ENCODE measurements around the gene EN2. TPM values are rescaled to one million over a fixed set of nuclear protein-coding genes. Genes with fewer than 3 reads are reported as not detected.

EN2 gene
- total RNA-seq, 2 experiments from 2014 or later = not detected

DNA sequence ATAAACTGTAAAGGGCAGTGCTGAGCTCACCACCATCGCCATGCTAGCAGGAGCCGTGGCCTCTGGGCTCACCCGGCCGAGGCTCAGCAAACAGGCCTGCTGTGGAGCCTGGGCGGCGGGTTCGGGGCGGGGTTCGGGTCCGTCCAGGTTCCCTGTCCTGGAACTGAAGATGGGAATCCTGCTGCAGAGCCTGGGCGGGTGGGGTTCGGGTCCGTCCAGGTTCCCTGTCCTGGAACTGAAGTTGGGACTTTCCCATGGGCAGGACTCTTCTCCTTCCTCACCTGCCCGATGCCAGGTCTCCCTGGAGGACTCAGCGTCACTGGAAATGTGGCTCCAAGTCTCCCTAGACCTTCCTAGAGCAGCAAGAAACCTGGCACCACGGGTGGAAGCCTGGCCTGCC is 36.6 kb downstream of the EN2 start:
- H3K9me3 Mint-ChIP-seq = no peaks in the 10 kb centered on the region
- POLR2A ChIA-PET = no interaction called here
- DNase-seq = no peak
- H3K36me3 Mint-ChIP-seq (ENCODE audit: low read depth) = no peaks in the 10 kb centered on the region
- CTCF ChIA-PET = no interaction called here
- H3K27ac Mint-ChIP-seq = no peak overlapping the region
- H3K4me3 Mint-ChIP-seq = no peak overlapping the region
- peaks cover 21% of the 10 kb centered on the region for H3K4me1 Mint-ChIP-seq
- peaks cover 38% of the 10 kb centered on the region for H3K27me3 Mint-ChIP-seq

DNA sequence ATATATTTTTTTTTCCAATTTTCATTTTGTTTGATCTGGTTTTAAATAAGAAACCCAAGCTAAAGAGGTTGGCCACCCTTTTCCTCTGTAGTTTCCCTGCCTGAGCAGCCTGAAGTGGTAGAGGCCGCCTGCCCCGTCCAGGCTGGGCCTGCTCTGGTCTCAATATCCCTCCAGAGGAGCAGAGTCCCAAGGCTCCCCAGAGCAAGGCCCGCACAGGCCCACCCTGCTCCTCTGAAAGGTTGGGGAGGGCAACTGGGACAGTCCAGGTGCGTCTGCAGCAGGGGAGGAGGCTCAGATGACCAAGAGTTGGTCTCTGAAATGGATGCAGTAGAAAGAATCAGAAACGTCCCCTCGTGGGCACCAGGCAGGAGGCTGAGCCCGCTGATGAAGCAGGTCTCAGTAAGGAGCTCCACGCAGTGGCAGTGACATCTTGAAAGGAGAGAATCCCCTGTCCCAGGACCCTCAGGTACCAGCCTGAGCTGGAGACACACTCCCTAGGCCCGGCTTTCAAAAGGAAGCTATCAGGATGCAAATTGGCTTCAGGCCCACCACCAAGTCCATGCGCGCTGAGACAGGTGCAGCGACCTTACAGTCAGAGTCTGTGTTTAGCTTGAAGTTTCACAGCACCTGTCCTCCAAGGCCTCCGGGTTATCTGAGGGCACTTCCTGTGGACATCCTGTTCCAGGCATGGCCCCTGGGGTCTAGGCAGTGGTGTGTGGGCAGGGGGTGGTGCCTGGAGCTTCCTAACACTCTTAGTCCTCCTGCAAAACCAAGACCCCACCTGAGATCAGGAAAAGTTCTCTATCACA is 37.7 kb downstream of the EN2 start:
- Mint-ChIP-seq H3K4me3 (no peak overlapping the region), H3K9me3 (no peaks in the 10 kb centered on the region), H3K4me1 (peaks cover 16% of the 10 kb centered on the region), H3K27me3 (peaks cover 44% of the 10 kb centered on the region), H3K36me3 (ENCODE audit: low read depth) (no peaks in the 10 kb centered on the region), H3K27ac (no peak overlapping the region)
- DNase-seq = no peak
- ChIA-PET POLR2A (no interaction called here), CTCF (no interaction called here)

DNA sequence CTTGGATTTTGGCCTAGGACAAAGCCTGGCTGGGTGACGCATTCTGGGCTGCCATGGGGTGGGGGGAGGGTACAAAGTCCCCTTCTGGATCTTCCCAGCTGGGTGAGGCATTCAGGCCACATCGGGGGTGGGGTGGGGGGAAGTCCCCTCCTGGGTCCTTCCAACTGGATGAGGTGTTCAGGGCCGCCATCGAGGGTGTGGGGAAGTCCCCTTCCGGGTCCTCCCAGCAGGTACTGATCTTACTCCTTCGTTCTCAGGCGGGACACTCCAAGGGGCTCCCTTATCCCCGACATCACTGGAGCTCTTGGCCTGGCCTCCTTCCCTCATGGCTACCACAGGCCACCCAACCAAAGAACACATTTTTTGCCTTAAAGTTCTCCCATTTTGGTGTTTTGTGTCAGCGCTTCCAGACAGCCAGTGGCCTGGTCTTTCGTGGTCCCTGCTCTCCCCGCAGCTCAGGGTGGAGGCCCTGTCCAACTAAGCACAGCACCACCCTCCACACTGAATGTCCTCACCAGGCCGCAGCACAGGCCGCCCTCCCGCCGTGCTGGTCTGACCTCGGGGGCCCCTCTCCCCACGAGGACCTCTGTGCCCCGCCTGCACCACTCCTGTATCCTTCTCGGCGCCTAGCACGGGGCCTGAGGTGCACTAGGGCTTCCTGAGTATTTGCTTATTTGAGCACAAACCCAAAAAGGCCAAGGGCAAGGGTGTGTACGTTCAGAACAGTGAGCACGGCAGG is 38.5 kb downstream of the EN2 start:
- no peak for DNase-seq
- ChIA-PET CTCF (no interaction called here), POLR2A (no interaction called here)
- H3K4me3 Mint-ChIP-seq = no peak overlapping the region
- peaks cover 8% of the 10 kb centered on the region for H3K4me1 Mint-ChIP-seq
- no peaks in the 10 kb centered on the region for H3K36me3 Mint-ChIP-seq (ENCODE audit: low read depth)
- H3K27ac Mint-ChIP-seq = no peak overlapping the region
- H3K9me3 Mint-ChIP-seq = no peaks in the 10 kb centered on the region
- H3K27me3 Mint-ChIP-seq = peaks cover 47% of the 10 kb centered on the region

DNA sequence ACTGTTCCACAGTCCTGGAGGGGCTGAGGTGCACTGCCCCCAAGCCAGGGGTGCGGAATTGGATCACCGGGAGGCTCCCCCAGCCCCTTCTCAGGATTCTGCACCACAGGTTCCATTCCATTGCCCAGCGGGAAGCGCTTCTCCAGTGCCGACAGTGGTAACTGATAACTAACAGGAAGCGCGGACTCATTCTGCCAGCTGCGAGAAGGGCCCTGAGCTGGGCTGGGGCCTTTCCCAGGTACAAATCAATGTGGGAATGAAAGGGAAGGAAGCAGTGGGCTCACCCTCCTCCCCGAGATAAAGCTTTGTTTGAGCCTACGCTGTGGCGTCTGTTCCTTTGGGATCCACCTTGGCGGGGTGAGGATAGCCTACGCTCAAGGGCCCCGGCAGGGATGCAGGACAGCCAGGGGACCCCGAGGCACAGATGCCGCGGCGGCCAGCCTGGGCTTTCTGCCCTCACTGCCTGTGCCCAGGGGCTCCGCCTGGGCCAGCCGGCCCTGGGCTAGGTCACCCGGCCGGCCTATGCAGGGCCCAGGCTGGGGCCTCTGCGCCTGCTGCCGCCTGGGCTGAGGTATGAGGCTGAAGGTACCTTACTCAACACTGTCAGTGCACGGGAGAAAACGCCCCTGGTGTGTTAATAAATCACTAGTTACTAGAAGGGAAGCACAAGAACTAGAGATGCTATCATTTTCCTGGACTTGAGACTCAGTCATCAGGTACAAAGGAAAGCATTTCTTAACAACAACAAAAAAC is 39.4 kb downstream of the EN2 start:
- no peak for DNase-seq
- POLR2A ChIA-PET = no interaction called here
- Mint-ChIP-seq H3K27me3 (peaks cover 43% of the 10 kb centered on the region), H3K27ac (no peak overlapping the region), H3K36me3 (ENCODE audit: low read depth) (no peaks in the 10 kb centered on the region), H3K4me3 (no peak overlapping the region), H3K9me3 (no peaks in the 10 kb centered on the region), H3K4me1 (no peaks in the 10 kb centered on the region)
- CTCF ChIA-PET = no interaction called here

DNA sequence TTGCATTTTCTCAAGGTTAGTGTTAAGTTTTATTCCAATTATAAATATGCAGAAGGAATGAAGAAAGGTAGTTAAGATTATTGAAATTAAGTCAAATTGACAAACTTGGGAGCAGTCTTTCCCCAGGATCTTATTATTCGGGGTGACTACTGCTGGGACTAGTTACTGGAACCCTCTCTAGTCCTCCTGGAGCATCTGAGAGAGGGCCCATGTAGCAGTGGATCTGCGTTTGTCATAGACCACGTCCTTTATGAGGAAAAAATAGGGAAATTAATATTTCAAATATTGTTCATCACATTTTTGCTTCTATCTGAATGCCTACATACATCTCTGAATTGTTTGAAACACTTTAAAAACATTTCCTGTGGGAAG is 47.5 kb downstream of the EN2 start:
- H3K4me3 Mint-ChIP-seq = no peak overlapping the region
- no peak overlapping the region for H3K27ac Mint-ChIP-seq
- H3K36me3 Mint-ChIP-seq (ENCODE audit: low read depth) = peaks cover 7% of the 10 kb centered on the region
- ChIA-PET CTCF (no interaction called here), POLR2A (no interaction called here)
- H3K9me3 Mint-ChIP-seq = no peaks in the 10 kb centered on the region
- peaks cover 13% of the 10 kb centered on the region for H3K4me1 Mint-ChIP-seq
- DNase-seq = no peak
- H3K27me3 Mint-ChIP-seq = peaks cover 83% of the 10 kb centered on the region

DNA sequence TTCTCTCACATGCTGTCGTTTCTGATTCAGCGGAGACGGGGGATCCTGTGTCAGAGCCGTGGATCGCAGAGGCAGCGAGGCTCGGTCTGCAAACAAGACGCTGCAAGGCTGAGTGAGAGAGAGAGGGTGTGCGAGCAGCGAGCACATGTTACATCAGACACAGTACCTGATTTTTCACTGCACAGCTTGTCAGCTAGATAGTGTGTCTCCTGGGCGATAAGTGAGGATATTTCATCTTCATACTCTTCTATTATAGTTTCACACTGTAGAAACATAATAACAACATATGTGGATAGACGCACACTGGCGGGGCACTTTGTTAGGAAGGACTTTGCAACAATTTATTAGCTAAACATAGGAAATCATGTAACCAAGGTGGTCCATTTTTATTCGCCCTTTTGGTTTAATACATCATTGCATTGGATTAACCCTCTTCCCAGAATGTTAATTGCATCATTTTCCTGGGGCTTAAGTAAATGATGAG is 49.0 kb downstream of the EN2 start:
- Mint-ChIP-seq H3K4me3 (no peak overlapping the region), H3K9me3 (no peaks in the 10 kb centered on the region), H3K4me1 (peaks cover 13% of the 10 kb centered on the region), H3K36me3 (ENCODE audit: low read depth) (peaks cover 7% of the 10 kb centered on the region), H3K27me3 (peaks cover 86% of the 10 kb centered on the region), H3K27ac (no peak overlapping the region)
- CTCF ChIA-PET = no interaction called here
- no peak for DNase-seq
- POLR2A ChIA-PET = no interaction called here

DNA sequence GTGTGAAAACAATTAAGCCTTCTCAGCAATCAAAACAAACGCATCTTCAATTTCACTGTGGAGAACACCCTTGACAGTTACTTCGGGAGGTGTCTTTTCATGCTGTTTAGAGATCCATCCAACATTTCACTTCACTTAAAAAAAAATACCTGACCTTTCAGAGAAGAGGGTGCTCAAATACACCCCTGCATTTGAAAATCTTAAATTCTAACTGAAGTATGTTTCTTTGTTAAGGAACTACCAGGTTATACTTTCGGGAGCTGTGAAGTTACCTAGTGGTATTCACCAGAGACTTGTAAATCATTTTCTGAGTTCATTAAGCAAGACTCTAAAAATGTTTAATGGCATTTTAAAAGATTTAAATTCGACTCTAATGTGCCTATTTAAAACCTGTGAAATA is 49.6 kb downstream of the EN2 start:
- no peaks in the 10 kb centered on the region for H3K9me3 Mint-ChIP-seq
- H3K4me3 Mint-ChIP-seq = no peak overlapping the region
- no peak for DNase-seq
- no peak overlapping the region for H3K27ac Mint-ChIP-seq
- POLR2A ChIA-PET = no interaction called here
- peaks cover 7% of the 10 kb centered on the region for H3K36me3 Mint-ChIP-seq (ENCODE audit: low read depth)
- H3K27me3 Mint-ChIP-seq = peaks cover 88% of the 10 kb centered on the region
- H3K4me1 Mint-ChIP-seq = peaks cover 13% of the 10 kb centered on the region
- CTCF ChIA-PET = no interaction called here

DNA sequence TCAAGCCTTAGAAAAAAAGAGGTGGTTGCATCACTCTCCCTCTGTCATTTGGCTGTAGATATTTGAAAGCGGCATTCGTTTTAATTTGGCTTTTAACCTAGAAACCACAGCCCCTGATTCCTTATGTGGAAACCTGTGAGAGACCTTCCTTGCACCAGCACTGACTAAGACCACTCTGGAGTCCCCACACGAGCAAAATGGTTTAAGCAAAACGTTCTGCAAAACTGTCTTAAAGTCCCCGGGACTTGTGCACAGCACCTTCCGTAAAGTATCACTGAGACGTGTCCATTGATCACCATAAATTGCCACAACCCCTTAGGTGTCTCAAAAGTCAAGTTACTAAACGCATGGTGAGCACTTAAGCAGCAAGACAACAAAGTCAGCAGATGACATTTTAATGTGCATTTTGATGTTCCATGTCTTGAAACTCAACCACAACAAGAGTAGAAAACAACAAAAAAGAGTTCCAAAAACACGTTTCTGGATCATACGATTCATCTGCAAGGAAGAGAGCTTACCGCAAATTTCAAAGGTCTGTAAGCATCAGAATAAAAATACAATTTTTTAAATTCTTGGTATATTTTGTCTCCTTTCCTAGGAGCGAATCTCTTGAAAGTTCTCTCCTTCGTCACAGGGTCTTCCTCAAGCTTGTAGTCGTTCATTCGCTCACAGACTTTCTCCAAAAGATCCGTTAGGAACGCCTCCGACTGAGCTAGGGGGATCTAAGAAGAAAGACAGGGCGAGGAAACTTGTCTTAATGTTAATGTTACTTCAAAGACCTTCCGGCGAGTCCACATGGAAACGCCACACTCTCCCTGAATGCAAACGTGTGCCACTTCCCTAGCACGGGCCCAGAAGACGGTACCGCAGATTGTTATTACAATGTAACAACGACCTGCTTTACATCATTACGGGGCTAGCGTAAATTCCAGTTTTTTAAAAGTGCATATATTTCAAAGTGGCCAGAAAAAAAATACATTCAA is 50.7 kb downstream of the EN2 start:
- ChIA-PET CTCF (no interaction called here), POLR2A (no interaction called here)
- DNase-seq = no peak
- H3K36me3 Mint-ChIP-seq (ENCODE audit: low read depth) = peaks cover 7% of the 10 kb centered on the region
- peaks cover 13% of the 10 kb centered on the region for H3K4me1 Mint-ChIP-seq
- H3K9me3 Mint-ChIP-seq = no peaks in the 10 kb centered on the region
- H3K27me3 Mint-ChIP-seq = peaks cover 84% of the 10 kb centered on the region
- H3K27ac Mint-ChIP-seq = no peak overlapping the region
- H3K4me3 Mint-ChIP-seq = no peak overlapping the region

DNA sequence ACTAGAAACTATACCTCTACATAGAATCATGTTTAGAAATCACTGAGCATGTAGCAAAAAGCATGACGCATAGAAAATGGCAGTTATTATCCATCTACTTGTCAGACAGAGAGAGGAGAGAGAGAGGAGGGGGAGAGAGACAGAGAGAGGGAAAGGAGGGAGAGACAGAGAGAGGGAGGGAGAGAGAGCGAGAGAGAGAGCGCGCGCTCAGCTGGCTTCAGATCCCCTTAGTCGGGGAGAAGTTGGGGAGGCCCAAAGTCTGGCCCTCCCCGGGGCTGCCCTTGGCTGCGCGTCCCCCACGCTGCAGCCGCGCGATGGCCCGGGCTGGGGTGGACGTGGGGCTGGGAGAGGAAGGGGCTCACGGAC is 51.4 kb downstream of the EN2 start:
- H3K4me3 Mint-ChIP-seq = peak overlapping the region; percentile 14
- peak overlapping the region; percentile 19 for H3K27ac Mint-ChIP-seq
- ChIA-PET POLR2A (no interaction called here), CTCF (no interaction called here)
- H3K9me3 Mint-ChIP-seq = no peaks in the 10 kb centered on the region
- H3K36me3 Mint-ChIP-seq (ENCODE audit: low read depth) = peaks cover 7% of the 10 kb centered on the region
- no peak for DNase-seq
- H3K27me3 Mint-ChIP-seq = peaks cover 84% of the 10 kb centered on the region
- peaks cover 13% of the 10 kb centered on the region for H3K4me1 Mint-ChIP-seq

DNA sequence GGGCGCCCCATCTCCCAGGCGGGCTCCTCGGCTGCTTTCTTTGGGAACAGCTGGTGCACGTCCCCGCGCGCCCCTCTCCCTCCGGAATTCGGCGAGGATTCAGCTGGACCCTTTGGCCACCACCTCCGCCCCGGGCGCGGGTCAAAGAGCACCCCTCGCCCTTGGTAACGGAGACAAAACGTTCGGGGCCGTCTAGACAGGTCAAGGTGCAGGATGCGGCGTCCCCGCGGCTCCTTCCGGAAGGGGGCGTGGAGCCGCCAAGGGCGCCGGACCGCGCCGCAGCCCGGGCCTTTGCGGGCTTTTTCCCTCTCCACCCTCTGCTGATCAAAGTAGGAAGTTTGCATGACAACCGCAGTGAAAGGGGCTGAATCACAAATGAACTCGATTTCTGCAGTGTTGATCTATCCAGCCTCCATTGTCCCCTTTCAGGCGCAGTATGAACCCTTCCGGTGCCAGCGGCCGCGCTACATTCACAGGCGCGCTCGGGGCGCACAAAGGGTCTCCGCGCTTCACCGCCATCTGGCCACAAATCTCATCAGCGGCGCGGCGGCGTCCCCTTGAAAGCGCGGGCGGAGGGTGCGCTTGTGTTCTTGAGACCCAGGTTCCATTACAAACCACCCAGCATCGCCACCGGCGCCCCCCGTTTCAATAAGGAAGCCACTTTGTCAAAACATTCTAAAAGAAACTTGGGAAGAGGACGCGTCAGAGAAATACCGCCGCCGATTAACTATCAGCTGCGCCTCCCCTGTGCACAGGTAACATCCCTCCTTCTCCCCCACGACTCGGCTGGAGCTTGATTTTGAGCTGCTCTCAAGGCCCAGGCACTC is 52.0 kb downstream of the EN2 start:
- peaks cover 13% of the 10 kb centered on the region for H3K4me1 Mint-ChIP-seq
- peak overlapping the region; percentile 8 for H3K27ac Mint-ChIP-seq
- CTCF ChIA-PET = no interaction called here
- peaks cover 80% of the 10 kb centered on the region for H3K27me3 Mint-ChIP-seq
- no peaks in the 10 kb centered on the region for H3K9me3 Mint-ChIP-seq
- DNase-seq = no peak
- POLR2A ChIA-PET = no interaction called here
- peaks cover 7% of the 10 kb centered on the region for H3K36me3 Mint-ChIP-seq (ENCODE audit: low read depth)
- peak overlapping the region; percentile 14 for H3K4me3 Mint-ChIP-seq

DNA sequence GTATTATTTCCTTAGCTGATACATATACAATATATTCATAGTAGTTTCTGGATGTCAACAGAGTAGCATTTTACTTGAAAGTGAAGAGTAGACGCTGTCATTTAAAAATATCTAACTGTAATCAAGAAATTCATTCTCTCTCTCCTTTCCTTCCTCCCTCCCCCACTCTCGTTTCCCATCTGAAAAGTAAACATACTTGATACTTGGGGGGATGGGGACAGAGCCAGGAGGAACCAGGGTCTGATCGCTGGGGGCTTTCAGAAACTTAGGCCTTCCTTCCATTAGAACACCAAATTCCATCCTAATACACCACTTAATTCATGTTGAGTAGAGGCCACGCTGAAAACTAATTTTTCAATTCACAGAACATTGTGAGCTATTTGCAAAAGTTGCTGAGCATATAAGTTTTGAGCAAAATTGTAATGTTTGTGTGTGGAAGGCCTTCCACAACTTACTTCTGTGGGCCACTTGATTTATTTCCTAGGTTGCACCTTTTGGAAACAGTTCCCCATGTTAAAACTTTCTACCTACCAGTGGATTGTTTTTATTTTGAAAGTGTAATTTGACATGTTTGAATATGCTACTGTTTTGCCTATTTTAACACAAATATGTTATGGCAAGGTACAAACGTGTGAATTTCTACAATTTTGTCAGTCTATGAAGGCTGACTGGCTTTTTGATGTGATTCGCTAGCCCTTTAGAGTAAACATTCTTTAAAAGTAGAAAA is 53.2 kb downstream of the EN2 start:
- Mint-ChIP-seq H3K27me3 (peaks cover 73% of the 10 kb centered on the region), H3K36me3 (ENCODE audit: low read depth) (peaks cover 7% of the 10 kb centered on the region), H3K9me3 (no peaks in the 10 kb centered on the region), H3K27ac (no peak overlapping the region), H3K4me1 (peaks cover 13% of the 10 kb centered on the region), H3K4me3 (no peak overlapping the region)
- POLR2A ChIA-PET = no interaction called here
- CTCF ChIA-PET = no interaction called here
- no peak for DNase-seq

DNA sequence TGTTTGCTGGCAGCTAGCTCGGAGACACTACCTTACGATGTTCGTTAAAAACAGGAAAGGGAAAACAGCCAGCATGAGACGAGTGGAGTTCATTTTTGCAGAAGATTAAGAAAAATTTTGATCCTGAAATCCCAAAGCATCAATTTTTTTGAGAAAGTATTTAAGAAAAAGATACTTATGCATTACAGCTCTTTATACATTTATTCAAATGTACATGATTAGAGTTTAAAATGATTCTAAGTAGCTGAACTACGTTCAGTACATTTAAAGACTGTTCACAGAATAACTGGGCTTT is 53.7 kb downstream of the EN2 start:
- POLR2A ChIA-PET = no interaction called here
- DNase-seq = no peak
- Mint-ChIP-seq H3K4me1 (peaks cover 13% of the 10 kb centered on the region), H3K27ac (no peak overlapping the region), H3K4me3 (no peak overlapping the region), H3K36me3 (ENCODE audit: low read depth) (peaks cover 7% of the 10 kb centered on the region), H3K9me3 (no peaks in the 10 kb centered on the region), H3K27me3 (peaks cover 69% of the 10 kb centered on the region)
- CTCF ChIA-PET = no interaction called here

All from activated CD4-positive, alpha-beta memory T cell treated with anti-CD3 and anti-CD28 coated beads, Interleukin-2, amount 10 ng/mL, durations not matched to agents 7 days and 5 days (primary cell).